HepG2 (cell line): Measurements from ENCODE around the gene MRPS7. TPM values are rescaled to one million over a fixed set of nuclear protein-coding genes. Genes with fewer than 3 reads are reported as not detected.

Experiments used
- ARID2 ChIP-seq: sonication (generic); formaldehyde crosslinking; IDR thresholded peaks from 2 replicates; pipeline ENCODE4 v1.8.1; 2022; ENCODE audit warnings: mild to moderate bottlenecking, missing genetic modification reagents, borderline replicate concordance
- ETV6 ChIP-seq: sonication (generic); formaldehyde crosslinking; conservative IDR thresholded peaks from 2 replicates; pipeline ENCODE4 v1.4.0; 2020; ENCODE audit warnings: missing genetic modification reagents
- KLF11 ChIP-seq: IDR thresholded peaks from 2 replicates; pipeline ENCODE4 v1.6.1; 2016; ENCODE audit warnings: missing compliant biosample characterization
- LBX2 ChIP-seq: sonication (generic); formaldehyde crosslinking; IDR thresholded peaks from 2 replicates; pipeline ENCODE4 v1.5.0; 2020; ENCODE audit warnings: missing genetic modification reagents, mild to moderate bottlenecking, borderline replicate concordance
- MAZ ChIP-seq, 2 experiments: sonication (generic) in 1 of 2; formaldehyde crosslinking in 1 of 2; IDR thresholded peaks; 2 replicates each; pipeline versions ENCODE4 v1.5.0 to v1.6.1; 2012 to 2020; ENCODE audit warnings: low read depth in 2 of 2, mild to moderate bottlenecking in 2 of 2, borderline replicate concordance in 1 of 2, improper control_type of control experiment in 1 of 2, low read length in 1 of 2, missing genetic modification reagents in 1 of 2, moderate library complexity in 1 of 2
- MEIS2 ChIP-seq: sonication (generic); formaldehyde crosslinking; IDR thresholded peaks from 2 replicates; pipeline ENCODE4 v1.9.0; 2021; ENCODE audit warnings: mild to moderate bottlenecking, missing genetic modification reagents
- MIER3 ChIP-seq: IDR thresholded peaks from 2 replicates; pipeline ENCODE4 v1.6.1; 2016; ENCODE audit warnings: missing compliant biosample characterization, borderline replicate concordance
- PITX1 ChIP-seq: sonication (generic); formaldehyde crosslinking; IDR thresholded peaks from 2 replicates; pipeline ENCODE4 v1.5.1; 2020; ENCODE audit warnings: mild to moderate bottlenecking, missing genetic modification reagents
- PRPF4 ChIP-seq: fragments of 200-400 bp; formaldehyde crosslinking; IDR thresholded peaks from 2 replicates; pipeline ENCODE4 v1.6.1; 2016; ENCODE audit warnings: low read length, low read depth; ENCODE audit not compliant: poor library complexity, severe bottlenecking
- SCMH1 ChIP-seq: sonication (generic); formaldehyde crosslinking; IDR thresholded peaks from 2 replicates; pipeline ENCODE4 v1.9.0; 2021; ENCODE audit warnings: missing genetic modification reagents, mild to moderate bottlenecking, borderline replicate concordance
- TMF1 ChIP-seq: sonication (generic); formaldehyde crosslinking; IDR thresholded peaks from 2 replicates; pipeline ENCODE4 v1.8.1; 2022; ENCODE audit warnings: low read depth, missing genetic modification reagents
- U2AF1 ChIP-seq: fragments of 200-400 bp; formaldehyde crosslinking; optimal IDR thresholded peaks from 2 replicates; pipeline ENCODE3; 2017; ENCODE audit warnings: mild to moderate bottlenecking, low read depth, low read length
- ZBTB1 ChIP-seq: sonication (generic); formaldehyde crosslinking; IDR thresholded peaks from 2 replicates; pipeline ENCODE4 v1.4.0; 2020; ENCODE audit warnings: missing genetic modification reagents, borderline replicate concordance
- ZBTB25 ChIP-seq: IDR thresholded peaks from 2 replicates; pipeline ENCODE4 v1.6.1; 2018; ENCODE audit warnings: missing genetic modification reagents
- ZFX ChIP-seq: sonication (generic); formaldehyde crosslinking; IDR thresholded peaks from 2 replicates; pipeline ENCODE4 v1.4.0; 2020; ENCODE audit warnings: mild to moderate bottlenecking, low read depth, missing genetic modification reagents, moderate library complexity
- ZMYM3 ChIP-seq: sonication (generic); formaldehyde crosslinking; IDR thresholded peaks from 2 replicates; pipeline ENCODE4 v1.5.1; 2020; ENCODE audit warnings: mild to moderate bottlenecking, missing genetic modification reagents
- ZNF121 ChIP-seq: sonication (generic); formaldehyde crosslinking; IDR thresholded peaks from 2 replicates; pipeline ENCODE4 v1.5.0; 2020; ENCODE audit warnings: mild to moderate bottlenecking, missing genetic modification reagents
- ZNF180 ChIP-seq: sonication (generic); formaldehyde crosslinking; IDR thresholded peaks from 2 replicates; pipeline ENCODE4 v1.4.0; 2020; ENCODE audit warnings: low read depth, missing genetic modification reagents, borderline replicate concordance
- ZNF3 ChIP-seq: IDR thresholded peaks from 2 replicates; pipeline ENCODE4 v1.7.0; 2017; ENCODE audit warnings: inconsistent platforms
- ZNF510 ChIP-seq: sonication (generic); formaldehyde crosslinking; IDR thresholded peaks from 2 replicates; pipeline ENCODE4 v1.4.0; 2020; ENCODE audit warnings: low read depth, mild to moderate bottlenecking, missing genetic modification reagents
- ZNF569 ChIP-seq: sonication (generic); formaldehyde crosslinking; IDR thresholded peaks from 2 replicates; pipeline ENCODE4 v1.5.0; 2020; ENCODE audit warnings: mild to moderate bottlenecking, missing genetic modification reagents, moderate library complexity, borderline replicate concordance
- ZNF839 ChIP-seq: sonication (generic); formaldehyde crosslinking; IDR thresholded peaks from 2 replicates; pipeline ENCODE4 v1.4.0; 2020; ENCODE audit warnings: missing genetic modification reagents, mild to moderate bottlenecking, borderline replicate concordance
- ZNF850 ChIP-seq: sonication (generic); formaldehyde crosslinking; conservative IDR thresholded peaks from 2 replicates; pipeline ENCODE4 v1.9.0; 2021; ENCODE audit warnings: mild to moderate bottlenecking, missing genetic modification reagents
- ZNF883 ChIP-seq: sonication (generic); formaldehyde crosslinking; IDR thresholded peaks from 2 replicates; pipeline ENCODE4 v1.5.1; 2020; ENCODE audit warnings: mild to moderate bottlenecking, missing genetic modification reagents; ENCODE audit errors: not compliant biosample characterization
- polyA plus RNA-seq, 8 experiments: library from polyadenylated mRNA; depleted of rRNA in 3 of 8; stranded (reverse) in 7 of 8; unstranded in 1 of 8; fragments of >200 nt; fragmentation: Illumina TruSeq in 4 of 8; extraction: Trizol in 4 of 8; gene quantifications; 2 replicates each; pipeline versions ENCODE4 v1.2.1 to v1.2.3, GENCODE V29; 2011 to 2016; ENCODE audit warnings: low read depth in 4 of 8, missing spikeins in 1 of 8, mixed read lengths in 1 of 8; ENCODE audit not compliant: insufficient read depth in 1 of 8
- total RNA-seq, 5 experiments: library from RNA; depleted of rRNA; stranded (reverse); fragments of >200 nt; fragmentation: Illumina TruSeq; extraction: Trizol; gene quantifications; 2 replicates each; pipeline ENCODE4 v1.2.3, GENCODE V29; 2016; ENCODE audit warnings: low read depth in 1 of 5
- TF ChIP-seq, protein P1 (sequence below): fragments of 450-650 bp; IDR thresholded peaks from 2 replicates; pipeline ENCODE4 v1.6.1; 2017; ENCODE audit warnings: mild to moderate bottlenecking

MRPS7 gene
- total and polyA plus RNA-seq, 2 of the 13 experiments (the other 11 are each of a cell fraction or from before 2014, with no cell fraction given) = 97.0 to 162 TPM

DNA sequence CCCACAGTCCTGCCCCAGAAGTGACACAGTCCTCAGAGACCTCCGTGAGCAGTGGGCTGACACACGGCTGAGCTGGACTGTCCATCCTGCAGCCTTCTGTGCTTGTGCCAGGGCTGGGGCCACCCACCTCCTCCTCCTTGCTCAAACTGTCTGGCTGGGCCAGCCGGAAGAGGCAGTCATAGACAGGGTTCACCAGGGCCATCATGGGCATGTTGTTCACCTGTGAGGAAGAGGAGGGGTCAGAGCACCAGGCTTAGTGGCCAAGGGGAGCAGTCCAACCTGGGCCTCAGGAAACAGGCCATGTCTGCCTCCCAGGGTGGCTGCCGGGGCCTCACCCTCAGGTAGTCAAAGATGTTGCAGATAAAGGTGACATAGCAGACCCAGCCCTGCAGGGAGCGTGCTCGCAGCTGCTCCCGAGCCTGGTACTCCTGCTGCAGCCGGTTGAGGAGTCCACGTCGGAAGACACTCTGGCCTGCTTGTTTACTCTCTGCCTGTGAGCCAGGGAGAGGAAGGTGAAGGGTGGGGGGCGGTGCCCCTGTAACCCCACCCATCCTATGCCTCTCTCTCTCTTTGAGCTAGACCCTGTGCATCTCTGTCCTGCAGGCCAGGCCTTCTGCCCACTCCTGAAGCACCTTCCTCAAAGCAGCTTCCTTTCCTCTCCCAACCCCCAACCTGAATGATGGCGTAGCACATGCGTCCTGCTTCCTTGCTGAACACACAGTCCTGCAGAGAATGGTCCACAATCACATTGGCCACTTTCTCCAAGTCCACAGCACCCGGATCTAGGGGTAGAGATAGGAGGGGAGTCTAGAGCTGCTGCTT lies 5.9 kb downstream of the MRPS7 start (continued):
- TF ChIP-seq ZNF569 (CRISPR knock-in tag) = no peak
- TF ChIP-seq ZNF510 (CRISPR knock-in tag) = no peak
- no peak for TF ChIP-seq SCMH1 (CRISPR knock-in tag)
- TF ChIP-seq MAZ (IDR thresholded peaks at IDR 0.05; ENCODE audit: borderline replicate concordance, low read depth, low read length) = no peak
- TF ChIP-seq MAZ (CRISPR knock-in tag; IDR thresholded peaks at IDR 0.05; ENCODE audit: low read depth) = no peak; the same call in 1 of the 2 replicates
- peak; percentile 73; the same call in 1 of the 2 replicates for TF ChIP-seq ETV6 (CRISPR knock-in tag)
- peak; percentile 76; the same call in 1 of the 2 replicates for TF ChIP-seq PITX1 (CRISPR knock-in tag)
- no peak for TF ChIP-seq MEIS2 (CRISPR knock-in tag)
- TF ChIP-seq ZBTB25 = peak; percentile 63; the same call in 1 of the 2 replicates
- no peak for TF ChIP-seq ZNF180 (CRISPR knock-in tag)
- no peak for TF ChIP-seq U2AF1
- TF ChIP-seq ZNF839 = 0 out of 2 replicates have a peak, but pooled peaks have one; percentile 43
- peak; percentile 68; the same call in 1 of the 2 replicates for TF ChIP-seq TMF1 (CRISPR knock-in tag)
- TF ChIP-seq ZMYM3 (CRISPR knock-in tag) = peak; percentile 87
- peak; percentile 17; the same call in 1 of the 2 replicates for TF ChIP-seq ZNF121 (CRISPR knock-in tag)
- TF ChIP-seq ZNF883 (CRISPR knock-in tag) = peak; percentile 68
- peak; percentile 93 for TF ChIP-seq ZFX (CRISPR knock-in tag)
- 0 out of 2 replicates have a peak, but pooled peaks have one; percentile 21 for TF ChIP-seq KLF11 (CRISPR knock-in tag)
- peak; percentile 68; the same call in 1 of the 2 replicates for TF ChIP-seq MIER3 (CRISPR knock-in tag)
- TF ChIP-seq ZNF3 = peak; percentile 96
- peak; percentile 90; the same call in 1 of the 2 replicates for TF ChIP-seq ARID2
- no peak for TF ChIP-seq ZNF850 (CRISPR knock-in tag)
- TF ChIP-seq ZBTB1 (CRISPR knock-in tag) = no peak
- TF ChIP-seq, protein P1, sequence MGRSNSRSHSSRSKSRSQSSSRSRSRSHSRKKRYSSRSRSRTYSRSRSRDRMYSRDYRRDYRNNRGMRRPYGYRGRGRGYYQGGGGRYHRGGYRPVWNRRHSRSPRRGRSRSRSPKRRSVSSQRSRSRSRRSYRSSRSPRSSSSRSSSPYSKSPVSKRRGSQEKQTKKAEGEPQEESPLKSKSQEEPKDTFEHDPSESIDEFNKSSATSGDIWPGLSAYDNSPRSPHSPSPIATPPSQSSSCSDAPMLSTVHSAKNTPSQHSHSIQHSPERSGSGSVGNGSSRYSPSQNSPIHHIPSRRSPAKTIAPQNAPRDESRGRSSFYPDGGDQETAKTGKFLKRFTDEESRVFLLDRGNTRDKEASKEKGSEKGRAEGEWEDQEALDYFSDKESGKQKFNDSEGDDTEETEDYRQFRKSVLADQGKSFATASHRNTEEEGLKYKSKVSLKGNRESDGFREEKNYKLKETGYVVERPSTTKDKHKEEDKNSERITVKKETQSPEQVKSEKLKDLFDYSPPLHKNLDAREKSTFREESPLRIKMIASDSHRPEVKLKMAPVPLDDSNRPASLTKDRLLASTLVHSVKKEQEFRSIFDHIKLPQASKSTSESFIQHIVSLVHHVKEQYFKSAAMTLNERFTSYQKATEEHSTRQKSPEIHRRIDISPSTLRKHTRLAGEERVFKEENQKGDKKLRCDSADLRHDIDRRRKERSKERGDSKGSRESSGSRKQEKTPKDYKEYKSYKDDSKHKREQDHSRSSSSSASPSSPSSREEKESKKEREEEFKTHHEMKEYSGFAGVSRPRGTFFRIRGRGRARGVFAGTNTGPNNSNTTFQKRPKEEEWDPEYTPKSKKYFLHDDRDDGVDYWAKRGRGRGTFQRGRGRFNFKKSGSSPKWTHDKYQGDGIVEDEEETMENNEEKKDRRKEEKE = no peak
- TF ChIP-seq LBX2 (CRISPR knock-in tag) = peak; percentile 28; the same call in 1 of the 2 replicates
- no peak for TF ChIP-seq PRPF4
